Mesodermal cell (in vitro differentiated cells): Measurements from ENCODE around the gene TMEM106C.

ENCODE experiments used
- H3K27ac ChIP-seq: 2 replicates; pipeline ENCODE4 v1.7.0; 2013; ENCODE audit warnings: mild to moderate bottlenecking, low read depth, low read length, moderate library complexity; ENCODE audit not compliant: severe bottlenecking
- H3K36me3 ChIP-seq: 2 replicates; pipeline ENCODE4 v1.7.1; 2013; ENCODE audit warnings: mild to moderate bottlenecking, low read length, moderate library complexity; ENCODE audit not compliant: control insufficient read depth, insufficient read depth
- H3K4me1 ChIP-seq: one replicate; pipeline ENCODE4 v1.7.1; 2013; ENCODE audit warnings: mild to moderate bottlenecking, low read length; ENCODE audit not compliant: insufficient read depth, control insufficient read depth, poor library complexity, severe bottlenecking
- H3K4me3 ChIP-seq: 2 replicates; pipeline ENCODE4 v1.7.0; 2013; ENCODE audit warnings: low read length, control low read depth, mild to moderate bottlenecking; ENCODE audit not compliant: insufficient read depth, poor library complexity, severe bottlenecking; ENCODE audit errors: extremely low read depth
- H3K9me3 ChIP-seq: 2 replicates; pipeline ENCODE4 v1.7.1; 2013; ENCODE audit warnings: mild to moderate bottlenecking, low read length, moderate library complexity; ENCODE audit not compliant: control insufficient read depth
- WGBS, 2 experiments: methylation state at CpG; one replicate each; pipeline ENCODE4 v1.1.5; 2013; ENCODE audit warnings: missing lambda C conversion rate in 2 of 2; ENCODE audit not compliant: insufficient coverage in 2 of 2; 5-methylcytosine and 5-hydroxymethylcytosine counted together

TMEM106C gene

GRCh38 chr12:47986832-47987231 lies 23.4 kb downstream of the TMEM106C start:
- 92 to 97% methylated on average over 3 to 5 of the region's 5 CpGs for WGBS, 2 experiments

GRCh38 chr12:47987411-47988072 lies 24.1 kb downstream of the TMEM106C start:
- no peaks in the 10 kb centered on the region for H3K4me1 ChIP-seq
- H3K4me3 ChIP-seq = no peak overlapping the region
- no peaks in the 10 kb centered on the region for H3K36me3 ChIP-seq
- WGBS, 2 experiments = 82 to 85% methylated on average over 9 to 13 of the region's 14 CpGs
- no peaks in the 10 kb centered on the region for H3K9me3 ChIP-seq
- peak overlapping the region; percentile 45 for H3K27ac ChIP-seq

More at GRCh38 chr12:47986832-47987231, 23.4 kb downstream of the TMEM106C start:
- no peaks in the 10 kb centered on the region for H3K4me1 ChIP-seq
- H3K27ac ChIP-seq = no peak overlapping the region
- no peaks in the 10 kb centered on the region for H3K9me3 ChIP-seq
- no peaks in the 10 kb centered on the region for H3K36me3 ChIP-seq
- H3K4me3 ChIP-seq = no peak overlapping the region

GRCh38 chr12:47988073-47989022 lies 25.0 kb downstream of the TMEM106C start:
- peak overlapping the region; percentile 45 for H3K27ac ChIP-seq
- H3K9me3 ChIP-seq = no peaks in the 10 kb centered on the region
- H3K4me1 ChIP-seq = no peaks in the 10 kb centered on the region
- 57 to 58% methylated on average over 12 to 13 of the region's 15 CpGs for WGBS, 2 experiments
- no peak overlapping the region for H3K4me3 ChIP-seq
- no peaks in the 10 kb centered on the region for H3K36me3 ChIP-seq

GRCh38 chr12:47989023-47989417 lies 25.6 kb downstream of the TMEM106C start:
- H3K4me3 ChIP-seq = no peak overlapping the region
- H3K27ac ChIP-seq = no peak overlapping the region
- H3K36me3 ChIP-seq = no peaks in the 10 kb centered on the region
- H3K9me3 ChIP-seq = no peaks in the 10 kb centered on the region
- WGBS, 2 experiments = 94 to 95% methylated on average over 6 to 8 of the region's 8 CpGs
- no peaks in the 10 kb centered on the region for H3K4me1 ChIP-seq

- H3K4me3 ChIP-seq = no peak overlapping the region
- H3K27ac ChIP-seq = no peak overlapping the region
- no peaks in the 10 kb centered on the region for H3K36me3 ChIP-seq
- H3K4me1 ChIP-seq = no peaks in the 10 kb centered on the region
- H3K9me3 ChIP-seq = no peaks in the 10 kb centered on the region
- WGBS, 2 experiments = 83 to 91% methylated on average over 9 of the region's 12 CpGs
Observed at GRCh38 chr12:47989666-47990065, 26.3 kb downstream of the TMEM106C start.

- Histone ChIP-seq H3K36me3 (no peaks in the 10 kb centered on the region), H3K4me1 (no peaks in the 10 kb centered on the region), H3K9me3 (no peaks in the 10 kb centered on the region), H3K4me3 (no peak overlapping the region), H3K27ac (no peak overlapping the region)
- WGBS, 2 experiments = 98 to 100% methylated on average over 4 to 6 of the region's 7 CpGs
Observed at GRCh38 chr12:47990351-47991105, 27.1 kb downstream of the TMEM106C start.

GRCh38 chr12:47991106-47992061 lies 28.0 kb downstream of the TMEM106C start:
- no peaks in the 10 kb centered on the region for H3K4me1 ChIP-seq
- H3K4me3 ChIP-seq = no peak overlapping the region
- H3K9me3 ChIP-seq = no peaks in the 10 kb centered on the region
- no peaks in the 10 kb centered on the region for H3K36me3 ChIP-seq
- no peak overlapping the region for H3K27ac ChIP-seq
- WGBS, 2 experiments = 92 to 94% methylated on average over 7 to 8 of the region's 13 CpGs

- no peaks in the 10 kb centered on the region for H3K4me1 ChIP-seq
- H3K36me3 ChIP-seq = peaks cover 2% of the 10 kb centered on the region
- H3K27ac ChIP-seq = no peak overlapping the region
- no peak overlapping the region for H3K4me3 ChIP-seq
- H3K9me3 ChIP-seq = no peaks in the 10 kb centered on the region
- 90% methylated on average over 10 of the region's 10 CpGs for WGBS, 2 experiments
Observed at GRCh38 chr12:47992776-47993175, 29.4 kb downstream of the TMEM106C start.

- H3K27ac ChIP-seq = no peak overlapping the region
- no peaks in the 10 kb centered on the region for H3K4me1 ChIP-seq
- H3K4me3 ChIP-seq = no peak overlapping the region
- no peaks in the 10 kb centered on the region for H3K9me3 ChIP-seq
- peaks cover 2% of the 10 kb centered on the region for H3K36me3 ChIP-seq
- WGBS, 2 experiments = 94 to 100% methylated on average over 5 of the region's 5 CpGs
Observed at GRCh38 chr12:47993491-47993890, 30.1 kb downstream of the TMEM106C start.

- Histone ChIP-seq H3K36me3 (peaks cover 2% of the 10 kb centered on the region), H3K27ac (no peak overlapping the region)
- 95 to 100% methylated on average over 4 of the region's 4 CpGs for WGBS, 2 experiments
Observed at GRCh38 chr12:47995981-47996401, 32.6 kb downstream of the TMEM106C start.

More at GRCh38 chr12:47995981-47996401, 32.6 kb downstream of the TMEM106C start:
- Histone ChIP-seq H3K9me3 (no peaks in the 10 kb centered on the region), H3K4me1 (peaks cover 3% of the 10 kb centered on the region), H3K4me3 (no peak overlapping the region)
